GM21723 (cell line): ENCODE data around the gene RAB7B.

Experiments used
- ATAC-seq: cut with Tn5 transposase; IDR thresholded peaks from one replicate; pipeline ENCODE4 v1.9.1; 2021; ENCODE audit warnings: mild to moderate bottlenecking, moderate library complexity; ENCODE audit not compliant: unreplicated experiment

Gene RAB7B

GRCh38 chr1:205976036-205976435 is 27.2 kb downstream of the RAB7B start:
- no peak for ATAC-seq

GRCh38 chr1:205975387-205975998 is 27.7 kb downstream of the RAB7B start:
- no peak for ATAC-seq

- ATAC-seq, result no peak
Observed at GRCh38 chr1:205974712-205975111, 28.5 kb downstream of the RAB7B start.

GRCh38 chr1:205973377-205974232 is 29.6 kb downstream of the RAB7B start:
- ATAC-seq, result no peak

GRCh38 chr1:205972491-205973168 is 30.6 kb downstream of the RAB7B start:
- no peak for ATAC-seq

GRCh38 chr1:205972081-205972480 is 31.1 kb downstream of the RAB7B start:
- no peak for ATAC-seq

- ATAC-seq, result no peak
Observed at GRCh38 chr1:205971082-205971481, 32.1 kb downstream of the RAB7B start.

- no peak for ATAC-seq
Observed at GRCh38 chr1:205970486-205970885, 32.7 kb downstream of the RAB7B start.

- ATAC-seq, result no peak
Observed at GRCh38 chr1:205969229-205969628, 34.0 kb downstream of the RAB7B start.

- no peak for ATAC-seq
Observed at GRCh38 chr1:205967554-205968335, 35.5 kb downstream of the RAB7B start.

- ATAC-seq, result no peak
Observed at GRCh38 chr1:205965036-205965884, 37.9 kb downstream of the RAB7B start.

- ATAC-seq, result no peak
Observed at GRCh38 chr1:205963352-205964155, 39.6 kb downstream of the RAB7B start.

- no peak for ATAC-seq
Observed at GRCh38 chr1:205962821-205963221, 40.4 kb downstream of the RAB7B start.

- no peak for ATAC-seq
Observed at GRCh38 chr1:205961991-205962820, 41.0 kb downstream of the RAB7B start.

GRCh38 chr1:205961405-205961804 is 41.8 kb downstream of the RAB7B start:
- no peak for ATAC-seq

GRCh38 chr1:205959789-205960188 is 43.4 kb downstream of the RAB7B start:
- ATAC-seq, result no peak

GRCh38 chr1:205955499-205955898 is 47.7 kb downstream of the RAB7B start:
- no peak for ATAC-seq

- no peak for ATAC-seq
Observed at GRCh38 chr1:205954819-205955404, 48.3 kb downstream of the RAB7B start.
